Type B pancreatic cell (in vitro differentiated cells): Measurements from ENCODE around the gene RELCH. TPM values are rescaled to one million over a fixed set of nuclear protein-coding genes. Genes with fewer than 3 reads are reported as not detected.

ENCODE experiments used
- DNase-seq: peaks from one replicate; pipeline ENCODE4 v3.0.0; 2021; ENCODE audit warnings: mixed read lengths; ENCODE audit not compliant: unreplicated experiment; ENCODE audit errors: extremely low spot score
- H3K27ac Mint-ChIP-seq: 2 replicates; pipeline ENCODE4 v1.8.0; 2021; ENCODE audit warnings: mild to moderate bottlenecking, mixed read lengths
- H3K27me3 Mint-ChIP-seq: 2 replicates; pipeline ENCODE4 v1.8.0; 2021; ENCODE audit warnings: mixed read lengths
- H3K36me3 Mint-ChIP-seq: 2 replicates; pipeline ENCODE4 v1.8.0; 2021; ENCODE audit warnings: mixed read lengths
- H3K4me1 Mint-ChIP-seq: one replicate; pipeline ENCODE4 v1.8.0; 2021; ENCODE audit warnings: mixed read lengths; ENCODE audit not compliant: unreplicated experiment
- H3K4me3 Mint-ChIP-seq: 2 replicates; pipeline ENCODE4 v1.8.0; 2021; ENCODE audit warnings: mild to moderate bottlenecking, mixed read lengths
- H3K9me3 Mint-ChIP-seq: 2 replicates; pipeline ENCODE4 v1.8.0; 2021; ENCODE audit warnings: mixed read lengths
- total RNA-seq: library from RNA; stranded (reverse); gene quantifications from 2 replicates; pipeline ENCODE4 v1.2.1, GENCODE V29; 2021; ENCODE audit warnings: low replicate concordance
- TF ChIP-seq, protein P1 (sequence below): fragments of 200-600 bp; sonication (generic); conservative IDR thresholded peaks from 2 replicates; pipeline ENCODE4 v1.5.0; 2021; ENCODE audit warnings: antibody characterized with exemption, mild to moderate bottlenecking

Gene RELCH
- total RNA-seq, 1 donor from 2014 or later: 27.4 TPM

- Mint-ChIP-seq H3K4me1 (peaks cover 8% of the 10 kb centered on the region), H3K27me3 (peaks cover 71% of the 10 kb centered on the region), H3K9me3 (no peaks in the 10 kb centered on the region), H3K27ac (no peak overlapping the region), H3K4me3 (no peak overlapping the region), H3K36me3 (no peaks in the 10 kb centered on the region)
- DNase-seq: no peak
- TF ChIP-seq, protein P1, sequence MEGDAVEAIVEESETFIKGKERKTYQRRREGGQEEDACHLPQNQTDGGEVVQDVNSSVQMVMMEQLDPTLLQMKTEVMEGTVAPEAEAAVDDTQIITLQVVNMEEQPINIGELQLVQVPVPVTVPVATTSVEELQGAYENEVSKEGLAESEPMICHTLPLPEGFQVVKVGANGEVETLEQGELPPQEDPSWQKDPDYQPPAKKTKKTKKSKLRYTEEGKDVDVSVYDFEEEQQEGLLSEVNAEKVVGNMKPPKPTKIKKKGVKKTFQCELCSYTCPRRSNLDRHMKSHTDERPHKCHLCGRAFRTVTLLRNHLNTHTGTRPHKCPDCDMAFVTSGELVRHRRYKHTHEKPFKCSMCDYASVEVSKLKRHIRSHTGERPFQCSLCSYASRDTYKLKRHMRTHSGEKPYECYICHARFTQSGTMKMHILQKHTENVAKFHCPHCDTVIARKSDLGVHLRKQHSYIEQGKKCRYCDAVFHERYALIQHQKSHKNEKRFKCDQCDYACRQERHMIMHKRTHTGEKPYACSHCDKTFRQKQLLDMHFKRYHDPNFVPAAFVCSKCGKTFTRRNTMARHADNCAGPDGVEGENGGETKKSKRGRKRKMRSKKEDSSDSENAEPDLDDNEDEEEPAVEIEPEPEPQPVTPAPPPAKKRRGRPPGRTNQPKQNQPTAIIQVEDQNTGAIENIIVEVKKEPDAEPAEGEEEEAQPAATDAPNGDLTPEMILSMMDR: no peak
These were observed 146.1 kb downstream of the RELCH start for GRCh38 chr18:62332964-62333695.

GRCh38 chr18:62334120-62334519, 147.1 kb downstream of the RELCH start:
- Mint-ChIP-seq H3K4me1 (peaks cover 12% of the 10 kb centered on the region), H3K27me3 (peaks cover 72% of the 10 kb centered on the region), H3K36me3 (no peaks in the 10 kb centered on the region), H3K27ac (no peak overlapping the region), H3K9me3 (no peaks in the 10 kb centered on the region), H3K4me3 (no peak overlapping the region)
- no peak for DNase-seq
- TF ChIP-seq, protein P1: no peak

GRCh38 chr18:62335494-62335893, 148.4 kb downstream of the RELCH start:
- Mint-ChIP-seq H3K27me3 (peaks cover 67% of the 10 kb centered on the region), H3K4me3 (no peak overlapping the region), H3K9me3 (no peaks in the 10 kb centered on the region), H3K4me1 (peaks cover 12% of the 10 kb centered on the region), H3K27ac (no peak overlapping the region), H3K36me3 (no peaks in the 10 kb centered on the region)
- no peak for DNase-seq
- TF ChIP-seq, protein P1: no peak

GRCh38 chr18:62336618-62337017, 149.6 kb downstream of the RELCH start:
- Mint-ChIP-seq H3K27me3 (peaks cover 70% of the 10 kb centered on the region), H3K9me3 (no peaks in the 10 kb centered on the region), H3K36me3 (no peaks in the 10 kb centered on the region), H3K4me1 (peaks cover 17% of the 10 kb centered on the region), H3K4me3 (no peak overlapping the region), H3K27ac (no peak overlapping the region)
- no peak for DNase-seq
- TF ChIP-seq, protein P1: no peak

DNA sequence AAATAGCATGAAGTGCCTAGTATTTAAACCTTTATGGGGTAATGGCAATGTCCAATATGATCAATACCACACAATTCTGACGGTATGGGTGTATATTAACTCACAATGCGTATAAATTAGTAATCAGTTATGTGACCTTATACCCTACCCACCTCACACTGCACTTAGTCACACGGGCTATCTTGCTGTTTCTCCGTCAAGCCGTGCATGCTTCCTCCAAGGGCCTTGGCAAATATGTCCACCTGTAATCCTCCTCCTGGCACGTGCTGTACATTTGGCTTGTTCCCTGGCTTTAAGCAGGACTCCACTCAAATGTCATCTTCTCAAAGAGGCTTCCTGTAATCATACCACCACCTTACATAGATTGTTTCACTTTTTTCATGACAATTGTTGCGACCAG, 150.3 kb downstream of the RELCH start:
- Mint-ChIP-seq H3K9me3 (no peaks in the 10 kb centered on the region), H3K36me3 (no peaks in the 10 kb centered on the region), H3K4me3 (no peak overlapping the region), H3K27me3 (peaks cover 63% of the 10 kb centered on the region), H3K4me1 (peaks cover 17% of the 10 kb centered on the region), H3K27ac (no peak overlapping the region)
- TF ChIP-seq, protein P1: no peak
- DNase-seq: no peak
